ENCODE data around the gene ZNF169. TPM values are rescaled to one million over a fixed set of nuclear protein-coding genes. Genes with fewer than 3 reads are reported as not detected.

ZNF169 gene
- polyA plus RNA-seq, 1 donor from 2014 or later, result 8.3 TPM

DNA sequence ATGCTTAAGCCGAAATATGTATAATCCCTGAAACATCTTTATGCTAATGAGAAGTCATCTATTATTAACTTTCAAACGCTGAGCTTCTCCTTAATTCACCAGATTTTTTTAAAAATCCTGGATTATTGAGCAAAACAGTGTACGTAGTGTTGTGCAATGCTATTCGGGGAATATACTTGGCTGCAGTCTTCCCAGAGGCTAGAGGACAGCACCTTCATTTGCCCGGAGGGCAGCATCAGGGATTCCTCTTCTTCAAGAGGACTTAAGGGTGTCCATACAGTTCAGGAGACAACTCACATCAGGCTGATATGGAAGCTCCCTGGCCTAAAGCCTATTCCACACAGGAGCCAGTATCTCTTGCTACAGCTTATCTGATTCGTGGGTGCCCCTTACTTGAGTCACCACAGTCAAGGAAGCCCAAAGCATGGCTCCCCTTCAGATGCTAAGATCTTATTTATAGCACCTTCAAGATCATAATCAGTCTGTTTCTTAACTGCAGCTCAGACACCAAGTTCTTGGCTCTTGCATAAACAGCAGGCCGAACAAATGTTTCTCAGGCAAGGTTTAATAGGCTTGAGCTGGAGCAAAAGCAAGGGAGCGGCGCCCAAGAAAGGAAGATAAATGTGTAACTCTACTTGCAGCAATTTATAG is 40.0 kb downstream of the ZNF169 start:
- Histone ChIP-seq H3K4me2 (ENCODE audit: low read length) (no peak overlapping the region), H3F3A (ENCODE audit: insufficient read depth, low read length, poor library complexity, severe bottlenecking) (no peaks in the 10 kb centered on the region), H3K27ac (ENCODE audit: low read length) (no peak overlapping the region), H3K9ac (ENCODE audit: low read length) (no peak overlapping the region), H4K20me1 (ENCODE audit: insufficient read depth) (no peaks in the 10 kb centered on the region), H3K9me2 (ENCODE audit: insufficient read depth, low read length) (no peaks in the 10 kb centered on the region), H3K9me3 (ENCODE audit: low read length) (no peaks in the 10 kb centered on the region), H3K27me3 (ENCODE audit: insufficient read depth, low read depth, low read length) (no peaks in the 10 kb centered on the region), H3K36me3 (ENCODE audit: insufficient read depth, low read length) (no peaks in the 10 kb centered on the region), H2AFZ (ENCODE audit: low read depth, low read length) (no peak overlapping the region), H3K4me3 (ENCODE audit: low read length) (no peak overlapping the region), H3K79me2 (replicated peaks; ENCODE audit: insufficient read depth, low read length) (no peaks in the 10 kb centered on the region)
- no peak for TF ChIP-seq TAF1 (IDR thresholded peaks at IDR 0.05; ENCODE audit: low read depth)
- TF ChIP-seq, protein P1, sequence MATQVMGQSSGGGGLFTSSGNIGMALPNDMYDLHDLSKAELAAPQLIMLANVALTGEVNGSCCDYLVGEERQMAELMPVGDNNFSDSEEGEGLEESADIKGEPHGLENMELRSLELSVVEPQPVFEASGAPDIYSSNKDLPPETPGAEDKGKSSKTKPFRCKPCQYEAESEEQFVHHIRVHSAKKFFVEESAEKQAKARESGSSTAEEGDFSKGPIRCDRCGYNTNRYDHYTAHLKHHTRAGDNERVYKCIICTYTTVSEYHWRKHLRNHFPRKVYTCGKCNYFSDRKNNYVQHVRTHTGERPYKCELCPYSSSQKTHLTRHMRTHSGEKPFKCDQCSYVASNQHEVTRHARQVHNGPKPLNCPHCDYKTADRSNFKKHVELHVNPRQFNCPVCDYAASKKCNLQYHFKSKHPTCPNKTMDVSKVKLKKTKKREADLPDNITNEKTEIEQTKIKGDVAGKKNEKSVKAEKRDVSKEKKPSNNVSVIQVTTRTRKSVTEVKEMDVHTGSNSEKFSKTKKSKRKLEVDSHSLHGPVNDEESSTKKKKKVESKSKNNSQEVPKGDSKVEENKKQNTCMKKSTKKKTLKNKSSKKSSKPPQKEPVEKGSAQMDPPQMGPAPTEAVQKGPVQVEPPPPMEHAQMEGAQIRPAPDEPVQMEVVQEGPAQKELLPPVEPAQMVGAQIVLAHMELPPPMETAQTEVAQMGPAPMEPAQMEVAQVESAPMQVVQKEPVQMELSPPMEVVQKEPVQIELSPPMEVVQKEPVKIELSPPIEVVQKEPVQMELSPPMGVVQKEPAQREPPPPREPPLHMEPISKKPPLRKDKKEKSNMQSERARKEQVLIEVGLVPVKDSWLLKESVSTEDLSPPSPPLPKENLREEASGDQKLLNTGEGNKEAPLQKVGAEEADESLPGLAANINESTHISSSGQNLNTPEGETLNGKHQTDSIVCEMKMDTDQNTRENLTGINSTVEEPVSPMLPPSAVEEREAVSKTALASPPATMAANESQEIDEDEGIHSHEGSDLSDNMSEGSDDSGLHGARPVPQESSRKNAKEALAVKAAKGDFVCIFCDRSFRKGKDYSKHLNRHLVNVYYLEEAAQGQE (IDR thresholded peaks at IDR 0.05; ENCODE audit: borderline replicate concordance), result no peak

DNA sequence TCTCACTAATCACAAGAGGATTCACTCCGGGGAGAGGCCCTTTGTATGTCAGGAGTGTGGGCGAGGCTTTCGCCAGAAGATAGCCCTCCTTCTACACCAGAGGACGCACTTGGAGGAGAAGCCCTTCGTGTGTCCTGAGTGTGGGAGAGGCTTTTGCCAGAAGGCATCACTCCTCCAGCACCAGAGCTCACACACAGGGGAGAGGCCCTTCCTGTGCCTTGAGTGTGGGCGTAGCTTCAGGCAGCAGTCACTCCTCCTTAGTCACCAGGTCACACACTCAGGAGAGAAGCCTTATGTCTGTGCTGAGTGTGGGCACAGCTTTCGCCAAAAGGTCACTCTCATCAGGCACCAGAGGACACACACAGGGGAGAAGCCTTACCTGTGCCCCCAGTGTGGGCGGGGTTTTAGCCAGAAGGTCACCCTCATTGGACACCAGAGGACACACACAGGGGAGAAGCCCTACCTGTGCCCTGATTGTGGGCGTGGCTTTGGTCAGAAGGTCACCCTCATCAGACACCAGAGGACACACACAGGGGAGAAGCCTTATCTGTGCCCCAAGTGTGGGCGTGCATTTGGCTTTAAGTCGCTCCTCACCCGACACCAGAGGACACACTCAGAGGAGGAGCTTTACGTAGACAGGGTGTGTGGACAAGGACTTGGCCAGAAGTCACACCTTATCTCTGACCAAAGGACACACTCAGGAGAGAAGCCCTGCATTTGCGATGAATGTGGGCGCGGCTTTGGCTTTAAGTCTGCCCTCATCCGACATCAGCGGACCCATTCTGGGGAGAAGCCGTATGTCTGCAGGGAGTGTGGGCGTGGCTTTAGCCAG is 41.6 kb downstream of the ZNF169 start:
- Histone ChIP-seq H3F3A (ENCODE audit: insufficient read depth, low read length, poor library complexity, severe bottlenecking) (no peaks in the 10 kb centered on the region), H3K4me2 (ENCODE audit: low read length) (no peak overlapping the region), H3K27ac (ENCODE audit: low read length) (no peak overlapping the region), H4K20me1 (ENCODE audit: insufficient read depth) (no peaks in the 10 kb centered on the region), H2AFZ (ENCODE audit: low read depth, low read length) (no peak overlapping the region), H3K79me2 (replicated peaks; ENCODE audit: insufficient read depth, low read length) (no peaks in the 10 kb centered on the region), H3K9me3 (ENCODE audit: low read length) (no peaks in the 10 kb centered on the region), H3K27me3 (ENCODE audit: insufficient read depth, low read depth, low read length) (no peaks in the 10 kb centered on the region), H3K9ac (ENCODE audit: low read length) (no peak overlapping the region), H3K4me3 (ENCODE audit: low read length) (no peak overlapping the region), H3K9me2 (ENCODE audit: insufficient read depth, low read length) (no peaks in the 10 kb centered on the region), H3K36me3 (ENCODE audit: insufficient read depth, low read length) (no peaks in the 10 kb centered on the region)
- TF ChIP-seq TAF1 (IDR thresholded peaks at IDR 0.05; ENCODE audit: low read depth) (no peak), EZH2 (IDR thresholded peaks at IDR 0.05; ENCODE audit: borderline replicate concordance, insufficient read depth, low read length, poor library complexity, severe bottlenecking) (no peak), MXI1 (conservative IDR thresholded peaks at IDR 0.05; ENCODE audit: poor library complexity, severe bottlenecking) (no peak), POLR2AphosphoS5 (IDR thresholded peaks at IDR 0.05) (no peak), EP300 (conservative IDR thresholded peaks at IDR 0.05; ENCODE audit: poor library complexity, severe bottlenecking) (no peak), SMC3 (conservative IDR thresholded peaks at IDR 0.05; ENCODE audit: poor library complexity) (no peak), RAD21 (conservative IDR thresholded peaks at IDR 0.05) (no peak)
- TF ChIP-seq, protein P2, sequence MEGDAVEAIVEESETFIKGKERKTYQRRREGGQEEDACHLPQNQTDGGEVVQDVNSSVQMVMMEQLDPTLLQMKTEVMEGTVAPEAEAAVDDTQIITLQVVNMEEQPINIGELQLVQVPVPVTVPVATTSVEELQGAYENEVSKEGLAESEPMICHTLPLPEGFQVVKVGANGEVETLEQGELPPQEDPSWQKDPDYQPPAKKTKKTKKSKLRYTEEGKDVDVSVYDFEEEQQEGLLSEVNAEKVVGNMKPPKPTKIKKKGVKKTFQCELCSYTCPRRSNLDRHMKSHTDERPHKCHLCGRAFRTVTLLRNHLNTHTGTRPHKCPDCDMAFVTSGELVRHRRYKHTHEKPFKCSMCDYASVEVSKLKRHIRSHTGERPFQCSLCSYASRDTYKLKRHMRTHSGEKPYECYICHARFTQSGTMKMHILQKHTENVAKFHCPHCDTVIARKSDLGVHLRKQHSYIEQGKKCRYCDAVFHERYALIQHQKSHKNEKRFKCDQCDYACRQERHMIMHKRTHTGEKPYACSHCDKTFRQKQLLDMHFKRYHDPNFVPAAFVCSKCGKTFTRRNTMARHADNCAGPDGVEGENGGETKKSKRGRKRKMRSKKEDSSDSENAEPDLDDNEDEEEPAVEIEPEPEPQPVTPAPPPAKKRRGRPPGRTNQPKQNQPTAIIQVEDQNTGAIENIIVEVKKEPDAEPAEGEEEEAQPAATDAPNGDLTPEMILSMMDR (IDR thresholded peaks at IDR 0.05; ENCODE audit: poor library complexity, severe bottlenecking), result no peak
- TF ChIP-seq, protein P1 (IDR thresholded peaks at IDR 0.05; ENCODE audit: borderline replicate concordance), result no peak

All from neural cell (in vitro differentiated cells).